ENCODE measurements around the gene LMF2.
A peak's percentile ranks its signal among the peaks of the same experiment; 100 is the strongest.

LMF2 gene

DNA sequence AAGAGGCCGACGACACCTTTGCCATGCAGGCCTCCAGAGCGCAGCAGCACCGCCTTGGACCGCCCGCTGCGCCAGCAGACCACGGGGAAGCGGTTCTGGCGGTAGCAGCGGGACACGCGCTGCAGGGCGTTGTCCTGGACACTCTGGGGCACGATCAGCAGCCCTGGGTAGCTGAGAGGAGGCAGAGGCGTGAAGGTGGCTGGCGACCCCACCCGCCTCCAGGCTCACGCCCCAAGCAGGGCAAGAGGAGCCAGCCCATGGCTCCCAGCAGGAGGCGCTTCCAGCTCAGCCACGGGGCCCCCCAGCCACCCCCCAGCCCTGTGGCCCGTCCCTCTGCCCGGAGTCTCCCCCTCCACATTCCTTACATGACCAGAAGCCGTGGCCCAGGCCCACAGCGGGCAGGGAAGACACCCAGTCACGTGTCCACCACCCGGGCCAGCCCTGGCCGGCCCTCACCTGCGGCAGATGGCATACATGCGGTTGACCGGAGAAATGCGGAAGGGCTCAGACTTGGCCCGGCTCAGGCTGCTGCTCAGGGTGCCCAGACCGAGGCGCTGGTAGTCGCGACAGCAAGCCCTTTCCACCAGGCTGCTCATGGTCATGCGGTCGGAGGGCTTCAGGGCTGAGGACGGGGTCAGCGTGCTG, 47.9 kb downstream of the LMF2 start:
- Histone ChIP-seq H3K9me3 (ENCODE audit: control insufficient read depth, insufficient read depth, low read depth, low read length) (no peaks in the 10 kb centered on the region), H3K4me3 (ENCODE audit: low read depth, low read length) (no peak overlapping the region), H3K4me1 (ENCODE audit: control insufficient read depth, insufficient read depth, low read length) (no peaks in the 10 kb centered on the region), H3K36me3 (ENCODE audit: control insufficient read depth in 2 of 2, insufficient read depth in 1 of 2, low read length in 2 of 2) (peaks cover 8 to 96% of the 10 kb centered on the region in 2 experiments; a peak in 2 of 3 replicates), H3K27ac (ENCODE audit: extremely low read depth, low read depth, low read length) (no peak overlapping the region)
- CTCF ChIA-PET, result no interaction called here
- TF ChIP-seq RBAK (tag by site-specific recombination; IDR thresholded peaks at IDR 0.05), result no peak
- TF ChIP-seq ZNF777 (tag by site-specific recombination; IDR thresholded peaks at IDR 0.05; ENCODE audit: borderline replicate concordance), result no peak
- TF ChIP-seq KLF16 (tag by site-specific recombination; IDR thresholded peaks at IDR 0.05), result no peak
- peak; percentile 45; the same call in 1 of the 2 replicates for TF ChIP-seq KLF8 (tag by site-specific recombination; IDR thresholded peaks at IDR 0.05)
- no peak for TF ChIP-seq SP3 (tag by site-specific recombination; IDR thresholded peaks at IDR 0.05)
- TF ChIP-seq GLIS2 (tag by site-specific recombination; IDR thresholded peaks at IDR 0.05), result 0 out of 2 replicates have a peak, but pooled peaks have one; percentile 6
- TF ChIP-seq, protein P1, sequence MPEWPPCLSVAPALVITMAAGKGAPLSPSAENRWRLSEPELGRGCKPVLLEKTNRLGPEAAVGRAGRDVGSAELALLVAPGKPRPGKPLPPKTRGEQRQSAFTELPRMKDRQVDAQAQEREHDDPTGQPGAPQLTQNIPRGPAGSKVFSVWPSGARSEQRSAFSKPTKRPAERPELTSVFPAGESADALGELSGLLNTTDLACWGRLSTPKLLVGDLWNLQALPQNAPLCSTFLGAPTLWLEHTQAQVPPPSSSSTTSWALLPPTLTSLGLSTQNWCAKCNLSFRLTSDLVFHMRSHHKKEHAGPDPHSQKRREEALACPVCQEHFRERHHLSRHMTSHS (tag by site-specific recombination; IDR thresholded peaks at IDR 0.05), result no peak
- POLR2A ChIA-PET, result interaction anchor here (0.6 to 1.5 kb wide), 4 partner anchors 14 to 378 kb away, joined by 3 to 8 read pairs (median 4); partner anchors contain the start of gene SCO2

DNA sequence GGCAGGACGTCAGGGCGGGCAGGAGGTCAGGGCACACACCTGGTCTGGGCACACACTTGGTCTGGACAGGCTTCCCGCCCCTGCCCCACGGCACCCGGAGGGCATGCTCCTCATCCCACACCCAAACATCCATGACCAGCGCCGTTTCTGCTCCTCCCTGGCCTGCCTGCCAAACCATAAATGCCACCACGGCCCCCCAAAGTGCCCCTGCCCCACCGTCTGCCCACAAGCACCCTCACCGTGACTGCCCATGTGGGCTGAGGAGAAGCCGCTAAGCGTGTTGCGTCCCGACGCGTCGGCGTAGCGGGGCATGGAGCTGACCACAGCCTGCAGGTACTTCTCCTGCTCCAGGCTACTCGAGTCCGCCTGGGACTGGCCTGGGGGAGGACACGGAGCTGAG, 48.5 kb downstream of the LMF2 start:
- CTCF ChIA-PET, result no interaction called here

DNA sequence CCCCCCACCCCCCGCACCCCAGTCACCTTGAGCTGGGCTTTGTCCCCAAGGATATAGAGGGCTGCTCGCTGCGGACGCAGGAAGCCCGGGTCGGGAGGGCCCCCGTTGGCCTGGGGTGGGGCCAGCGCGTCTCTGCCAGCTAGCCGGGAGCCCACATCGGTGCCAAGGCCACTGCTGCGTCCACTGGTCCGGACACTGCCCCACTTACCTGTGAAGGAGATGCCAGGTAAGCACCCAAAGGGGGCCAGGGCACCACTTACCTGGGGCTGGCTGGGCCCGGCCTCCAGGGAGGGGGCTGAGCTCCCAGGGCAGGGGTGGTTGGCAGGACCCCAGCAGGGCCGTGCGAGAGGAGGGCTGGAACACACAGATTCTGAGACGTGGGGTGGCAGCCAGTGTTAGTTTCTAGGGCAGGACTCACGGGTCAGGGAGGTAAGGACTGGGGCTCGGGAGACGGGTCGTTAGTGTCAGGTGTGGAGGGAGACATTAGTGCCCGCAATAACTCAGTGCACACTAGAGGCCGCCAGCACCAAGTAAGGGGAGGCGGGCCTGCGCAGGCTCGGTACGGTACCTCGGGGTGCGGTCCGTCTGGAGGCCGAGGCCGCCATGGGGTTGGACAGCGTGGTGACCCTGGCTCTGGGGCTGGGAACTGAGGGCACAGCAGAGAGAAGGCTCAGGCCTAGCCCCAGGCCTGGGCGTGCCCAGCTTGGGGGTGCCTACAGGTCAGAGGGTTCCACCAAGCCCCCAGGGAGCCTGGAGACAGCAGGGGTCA, 50.9 kb downstream of the LMF2 start:
- CTCF ChIA-PET, result interaction anchor here (1.4 to 1.6 kb wide), 2 partner anchors 13 to 164 kb away, joined by 3 to 7 read pairs; no protein-coding TSS in a partner anchor
- POLR2A ChIA-PET, result interaction anchor here (1.6 kb wide), 1 partner anchor 69 kb away, joined by 4 read pairs; the partner anchor contains the start of gene SCO2
- Histone ChIP-seq H3K4me3 (ENCODE audit: low read depth, low read length) (no peak overlapping the region), H3K4me1 (ENCODE audit: control insufficient read depth, insufficient read depth, low read length) (no peaks in the 10 kb centered on the region), H3K27ac (ENCODE audit: extremely low read depth, low read depth, low read length) (no peak overlapping the region), H3K36me3 (ENCODE audit: control insufficient read depth in 2 of 2, insufficient read depth in 1 of 2, low read length in 2 of 2) (peaks cover 20 to 87% of the 10 kb centered on the region in 2 experiments), H3K9me3 (ENCODE audit: control insufficient read depth, insufficient read depth, low read depth, low read length) (no peaks in the 10 kb centered on the region)
- TF ChIP-seq, protein P2, sequence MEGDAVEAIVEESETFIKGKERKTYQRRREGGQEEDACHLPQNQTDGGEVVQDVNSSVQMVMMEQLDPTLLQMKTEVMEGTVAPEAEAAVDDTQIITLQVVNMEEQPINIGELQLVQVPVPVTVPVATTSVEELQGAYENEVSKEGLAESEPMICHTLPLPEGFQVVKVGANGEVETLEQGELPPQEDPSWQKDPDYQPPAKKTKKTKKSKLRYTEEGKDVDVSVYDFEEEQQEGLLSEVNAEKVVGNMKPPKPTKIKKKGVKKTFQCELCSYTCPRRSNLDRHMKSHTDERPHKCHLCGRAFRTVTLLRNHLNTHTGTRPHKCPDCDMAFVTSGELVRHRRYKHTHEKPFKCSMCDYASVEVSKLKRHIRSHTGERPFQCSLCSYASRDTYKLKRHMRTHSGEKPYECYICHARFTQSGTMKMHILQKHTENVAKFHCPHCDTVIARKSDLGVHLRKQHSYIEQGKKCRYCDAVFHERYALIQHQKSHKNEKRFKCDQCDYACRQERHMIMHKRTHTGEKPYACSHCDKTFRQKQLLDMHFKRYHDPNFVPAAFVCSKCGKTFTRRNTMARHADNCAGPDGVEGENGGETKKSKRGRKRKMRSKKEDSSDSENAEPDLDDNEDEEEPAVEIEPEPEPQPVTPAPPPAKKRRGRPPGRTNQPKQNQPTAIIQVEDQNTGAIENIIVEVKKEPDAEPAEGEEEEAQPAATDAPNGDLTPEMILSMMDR (tag by site-specific recombination; IDR thresholded peaks at IDR 0.05), result peak; percentile 62
- TF ChIP-seq, protein P3, sequence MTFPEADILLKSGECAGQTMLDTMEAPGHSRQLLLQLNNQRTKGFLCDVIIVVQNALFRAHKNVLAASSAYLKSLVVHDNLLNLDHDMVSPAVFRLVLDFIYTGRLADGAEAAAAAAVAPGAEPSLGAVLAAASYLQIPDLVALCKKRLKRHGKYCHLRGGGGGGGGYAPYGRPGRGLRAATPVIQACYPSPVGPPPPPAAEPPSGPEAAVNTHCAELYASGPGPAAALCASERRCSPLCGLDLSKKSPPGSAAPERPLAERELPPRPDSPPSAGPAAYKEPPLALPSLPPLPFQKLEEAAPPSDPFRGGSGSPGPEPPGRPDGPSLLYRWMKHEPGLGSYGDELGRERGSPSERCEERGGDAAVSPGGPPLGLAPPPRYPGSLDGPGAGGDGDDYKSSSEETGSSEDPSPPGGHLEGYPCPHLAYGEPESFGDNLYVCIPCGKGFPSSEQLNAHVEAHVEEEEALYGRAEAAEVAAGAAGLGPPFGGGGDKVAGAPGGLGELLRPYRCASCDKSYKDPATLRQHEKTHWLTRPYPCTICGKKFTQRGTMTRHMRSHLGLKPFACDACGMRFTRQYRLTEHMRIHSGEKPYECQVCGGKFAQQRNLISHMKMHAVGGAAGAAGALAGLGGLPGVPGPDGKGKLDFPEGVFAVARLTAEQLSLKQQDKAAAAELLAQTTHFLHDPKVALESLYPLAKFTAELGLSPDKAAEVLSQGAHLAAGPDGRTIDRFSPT (tag by site-specific recombination; IDR thresholded peaks at IDR 0.05), result 0 out of 2 replicates have a peak, but pooled peaks have one; percentile 7
- no peak for TF ChIP-seq ZNF341 (tag by site-specific recombination; IDR thresholded peaks at IDR 0.05; ENCODE audit: low read depth)
- no peak for TF ChIP-seq ZNF501 (tag by site-specific recombination; IDR thresholded peaks at IDR 0.05)
- TF ChIP-seq ZNF560 (tag by site-specific recombination; IDR thresholded peaks at IDR 0.05; ENCODE audit: borderline replicate concordance), result no peak

More for the DNA sequence above, 48.5 kb downstream of the LMF2 start:
- Histone ChIP-seq H3K36me3 (ENCODE audit: control insufficient read depth in 2 of 2, insufficient read depth in 1 of 2, low read length in 2 of 2) (peaks cover 8 to 96% of the 10 kb centered on the region in 2 experiments; a peak in 2 of 3 replicates), H3K4me3 (ENCODE audit: low read depth, low read length) (no peak overlapping the region), H3K4me1 (ENCODE audit: control insufficient read depth, insufficient read depth, low read length) (no peaks in the 10 kb centered on the region), H3K9me3 (ENCODE audit: control insufficient read depth, insufficient read depth, low read depth, low read length) (no peaks in the 10 kb centered on the region), H3K27ac (ENCODE audit: extremely low read depth, low read depth, low read length) (no peak overlapping the region)
- POLR2A ChIA-PET, result interaction anchor here (0.6 to 1.5 kb wide), 2 partner anchors 15 to 378 kb away, joined by 3 to 4 read pairs; no protein-coding TSS in a partner anchor
- TF ChIP-seq, protein P3 (tag by site-specific recombination; IDR thresholded peaks at IDR 0.05), result 0 out of 2 replicates have a peak, but pooled peaks have one; percentile 39
- TF ChIP-seq ZNF174 (tag by site-specific recombination; IDR thresholded peaks at IDR 0.05) (no peak), ZNF600 (tag by site-specific recombination; IDR thresholded peaks at IDR 0.05) (0 out of 2 replicates have a peak, but pooled peaks have one; percentile 25)
